22Rv1 (cell line): ENCODE data around the gene SUSD5.

Experiments used
- H3K27ac ChIP-seq: fragments of 450-650 bp; 2 replicates; pipeline ENCODE4 v1.5.1; 2017
- ZFX ChIP-seq: fragments of 450-650 bp; IDR thresholded peaks from 2 replicates; pipeline ENCODE4 v1.6.1; 2017; ENCODE audit warnings: antibody characterized with exemption, borderline replicate concordance
- TF ChIP-seq, protein P1 (sequence below): fragments of 450-650 bp; IDR thresholded peaks from 2 replicates; pipeline ENCODE4 v1.5.1; 2017; ENCODE audit warnings: mild to moderate bottlenecking

Gene SUSD5

DNA sequence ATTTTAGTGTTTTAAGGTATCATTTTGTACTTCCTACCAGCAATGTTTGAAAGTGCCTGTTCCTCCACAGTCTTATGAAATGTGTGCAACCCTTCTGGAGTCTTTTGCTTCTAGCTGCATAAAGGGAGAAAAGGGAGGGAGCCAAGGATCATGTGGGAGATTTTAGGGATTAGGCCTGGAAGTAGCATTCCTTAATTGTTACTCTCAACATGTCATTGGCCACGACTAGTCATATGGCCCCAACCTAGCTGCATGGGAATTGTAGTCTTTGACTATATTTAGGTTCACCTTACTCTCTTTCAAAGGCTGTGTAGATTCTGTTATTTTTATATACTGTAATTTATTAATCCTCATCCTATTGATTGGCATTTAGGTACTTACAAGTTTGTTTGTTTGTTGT lies 89.9 kb downstream of the SUSD5 start:
- TF ChIP-seq ZFX: no peak
- TF ChIP-seq, protein P1, sequence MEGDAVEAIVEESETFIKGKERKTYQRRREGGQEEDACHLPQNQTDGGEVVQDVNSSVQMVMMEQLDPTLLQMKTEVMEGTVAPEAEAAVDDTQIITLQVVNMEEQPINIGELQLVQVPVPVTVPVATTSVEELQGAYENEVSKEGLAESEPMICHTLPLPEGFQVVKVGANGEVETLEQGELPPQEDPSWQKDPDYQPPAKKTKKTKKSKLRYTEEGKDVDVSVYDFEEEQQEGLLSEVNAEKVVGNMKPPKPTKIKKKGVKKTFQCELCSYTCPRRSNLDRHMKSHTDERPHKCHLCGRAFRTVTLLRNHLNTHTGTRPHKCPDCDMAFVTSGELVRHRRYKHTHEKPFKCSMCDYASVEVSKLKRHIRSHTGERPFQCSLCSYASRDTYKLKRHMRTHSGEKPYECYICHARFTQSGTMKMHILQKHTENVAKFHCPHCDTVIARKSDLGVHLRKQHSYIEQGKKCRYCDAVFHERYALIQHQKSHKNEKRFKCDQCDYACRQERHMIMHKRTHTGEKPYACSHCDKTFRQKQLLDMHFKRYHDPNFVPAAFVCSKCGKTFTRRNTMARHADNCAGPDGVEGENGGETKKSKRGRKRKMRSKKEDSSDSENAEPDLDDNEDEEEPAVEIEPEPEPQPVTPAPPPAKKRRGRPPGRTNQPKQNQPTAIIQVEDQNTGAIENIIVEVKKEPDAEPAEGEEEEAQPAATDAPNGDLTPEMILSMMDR: no peak
- no peak overlapping the region for H3K27ac ChIP-seq

DNA sequence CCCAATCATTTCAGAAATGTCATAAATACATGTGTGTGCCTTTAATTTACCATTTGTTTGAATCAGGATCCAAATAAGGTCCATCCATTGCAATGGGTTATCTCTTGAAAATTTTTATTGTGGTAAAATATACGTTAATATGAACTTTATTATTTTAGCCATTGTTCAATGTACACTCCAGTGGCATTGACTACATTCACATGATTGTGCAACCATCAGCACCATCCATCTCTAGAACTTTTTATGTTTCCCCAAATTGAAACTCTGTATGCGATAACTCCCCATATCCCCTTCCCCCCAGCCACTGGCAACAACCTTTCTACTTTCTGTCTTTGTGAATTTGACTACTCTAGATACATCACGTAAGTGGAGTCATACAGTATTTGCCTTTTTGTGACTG lies 92.8 kb downstream of the SUSD5 start:
- no peak for TF ChIP-seq ZFX
- TF ChIP-seq, protein P1: no peak
- no peak overlapping the region for H3K27ac ChIP-seq

DNA sequence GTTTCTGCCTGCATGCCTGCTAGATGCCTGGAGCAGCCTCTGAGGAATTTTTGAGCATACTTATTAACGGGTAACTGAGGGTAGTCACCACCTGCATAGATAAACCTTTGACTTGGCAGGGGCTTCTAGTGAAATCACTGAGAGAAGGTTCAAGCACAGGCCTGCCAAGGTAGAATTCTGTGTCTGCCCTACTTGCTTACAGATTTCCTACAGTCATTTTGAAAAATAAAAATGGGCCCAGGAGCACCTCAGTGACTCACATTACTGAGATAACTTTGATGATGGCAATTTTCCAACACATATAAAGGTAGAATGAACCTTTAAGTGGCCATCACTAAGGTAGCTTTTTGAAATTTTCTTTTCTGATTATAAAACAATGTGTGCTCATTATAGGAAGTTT lies 94.0 kb downstream of the SUSD5 start:
- no peak overlapping the region for H3K27ac ChIP-seq
- TF ChIP-seq, protein P1: no peak
- no peak for TF ChIP-seq ZFX

DNA sequence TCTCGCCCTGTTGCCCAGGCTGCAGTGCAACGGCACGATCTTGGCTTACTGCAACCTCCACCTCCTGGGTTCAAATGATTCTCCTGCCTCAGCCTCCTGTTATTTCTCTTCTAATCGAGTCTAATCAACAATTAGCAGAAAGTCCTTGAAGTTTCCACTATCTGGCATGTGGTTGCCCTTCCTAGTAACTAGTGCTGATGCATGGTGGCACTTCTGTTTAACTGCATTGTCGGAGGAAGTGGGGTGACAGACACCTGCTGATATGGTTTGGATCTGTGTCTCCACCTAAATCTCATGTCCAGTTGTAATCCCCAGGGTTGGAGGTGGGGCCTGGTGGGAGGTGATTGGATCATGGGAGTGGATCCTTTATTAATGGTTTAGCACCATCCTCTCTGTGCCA lies 95.6 kb downstream of the SUSD5 start:
- TF ChIP-seq ZFX: no peak
- TF ChIP-seq, protein P1: no peak
- H3K27ac ChIP-seq: no peak overlapping the region

DNA sequence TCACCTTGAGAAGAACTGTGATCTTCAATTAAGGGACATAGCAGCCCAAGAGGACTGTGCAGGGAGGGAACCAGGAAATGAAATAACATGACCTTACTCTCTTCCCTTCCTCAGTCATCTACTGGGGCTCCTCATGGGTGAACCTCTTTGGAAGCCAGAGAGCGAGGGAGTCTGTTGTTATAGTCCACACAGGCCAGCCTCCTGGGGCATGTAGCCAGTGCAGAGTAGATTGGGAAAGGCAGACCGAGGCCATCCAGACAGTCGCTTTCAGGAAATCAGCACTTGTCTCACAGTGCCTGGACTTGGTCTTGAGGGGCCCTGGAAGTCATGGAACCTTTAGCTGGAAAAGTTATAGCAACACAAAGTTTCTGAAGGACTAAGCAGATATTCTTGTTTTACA lies 98.7 kb downstream of the SUSD5 start:
- TF ChIP-seq ZFX: no peak
- TF ChIP-seq, protein P1: no peak
- H3K27ac ChIP-seq: no peak overlapping the region

DNA sequence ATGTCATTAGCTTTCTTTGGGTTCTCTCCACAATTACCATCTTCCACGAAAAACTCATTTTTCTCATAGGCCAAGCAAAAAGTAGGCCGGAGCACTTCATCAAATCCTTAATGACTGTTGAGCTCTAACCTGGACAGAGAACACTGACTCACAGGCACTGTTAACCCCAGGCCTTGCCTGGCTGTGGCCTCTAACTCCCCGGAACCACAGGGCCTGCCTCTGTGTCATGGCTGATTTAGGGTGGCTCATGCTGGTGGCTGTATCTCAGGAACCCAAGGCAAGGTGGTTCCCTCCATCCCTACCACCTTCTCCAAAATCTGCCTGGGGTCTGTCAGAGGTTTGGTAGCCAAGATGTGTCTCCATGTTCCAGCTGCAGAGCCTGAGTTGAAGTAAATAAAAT lies 101.1 kb downstream of the SUSD5 start:
- H3K27ac ChIP-seq: no peak overlapping the region
- TF ChIP-seq ZFX: no peak
- TF ChIP-seq, protein P1: no peak

DNA sequence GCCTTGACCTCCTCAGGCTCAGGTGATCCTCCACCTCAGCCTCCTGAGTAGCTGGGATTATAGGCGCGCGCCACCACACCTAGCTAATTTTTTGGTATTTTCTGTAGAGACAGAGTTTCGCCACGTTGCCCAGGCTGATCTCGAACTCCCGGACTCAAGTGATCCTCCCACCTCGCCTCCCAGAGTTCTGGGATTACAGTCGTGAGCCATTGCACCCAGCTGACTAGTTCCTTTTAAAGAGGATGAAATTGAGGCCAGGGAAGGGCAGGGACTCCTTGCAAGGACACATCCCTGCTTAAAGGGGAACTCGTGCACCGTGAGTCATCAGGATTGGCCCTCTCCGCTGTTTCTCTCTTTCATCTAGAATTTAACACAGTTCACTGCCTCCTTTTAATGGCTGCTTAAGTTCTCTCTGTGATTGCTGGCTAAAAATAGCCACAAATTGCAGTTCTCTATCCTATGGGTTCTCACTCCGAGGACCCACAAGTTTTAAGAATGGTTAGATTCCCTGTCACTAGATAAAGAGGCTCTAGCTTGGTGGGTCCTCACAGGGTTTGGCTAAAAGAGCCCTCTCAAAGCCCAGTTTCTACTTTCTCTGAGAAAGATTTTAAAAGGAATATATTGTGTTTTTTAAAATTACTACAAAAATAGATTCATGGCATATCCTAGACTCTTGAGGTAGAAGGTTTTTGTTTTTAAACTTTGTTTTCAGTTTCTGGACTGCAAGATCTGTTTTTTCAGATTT lies 103.4 kb downstream of the SUSD5 start:
- TF ChIP-seq, protein P1: no peak
- no peak for TF ChIP-seq ZFX
- peak overlapping the region; percentile 81; the same call in 1 of the 2 replicates for H3K27ac ChIP-seq
